Smooth muscle cell (in vitro differentiated cells): ENCODE data around the gene ARHGAP30. TPM values are rescaled to one million over a fixed set of nuclear protein-coding genes. Genes with fewer than 3 reads are reported as not detected.

Source experiments
- DNase-seq: peaks from one replicate; lab custom pipeline; 2025; ENCODE audit not compliant: unreplicated experiment; lab: John Stamatoyannopoulos, UW
- H2AFZ ChIP-seq: fragments of 200-600 bp; sonication (generic); 2 replicates; pipeline ENCODE4 v1.6.0; 2016; ENCODE audit warnings: antibody characterized with exemption, low read depth, mild to moderate bottlenecking
- H3F3A ChIP-seq: fragments of 200-600 bp; sonication (generic); 2 replicates; pipeline ENCODE4 v1.6.0; 2017; ENCODE audit warnings: antibody characterized with exemption, low read depth
- H3K27ac ChIP-seq: fragments of 200-600 bp; sonication (generic); 2 replicates; pipeline ENCODE4 v1.5.1; 2016; ENCODE audit warnings: low read depth, mild to moderate bottlenecking
- H3K27me3 ChIP-seq: fragments of 200-600 bp; sonication (generic); 2 replicates; pipeline ENCODE4 v1.6.1; 2016; ENCODE audit warnings: low read depth, mild to moderate bottlenecking
- H3K36me3 ChIP-seq: fragments of 200-600 bp; sonication (generic); 2 replicates; pipeline ENCODE4 v1.5.1; 2016; ENCODE audit warnings: low read depth
- H3K4me1 ChIP-seq: fragments of 200-600 bp; sonication (generic); 2 replicates; pipeline ENCODE4 v1.5.1; 2016; ENCODE audit warnings: low read depth
- H3K4me2 ChIP-seq: fragments of 200-600 bp; sonication (generic); 2 replicates; pipeline ENCODE4 v1.6.0; 2016; ENCODE audit warnings: mild to moderate bottlenecking
- H3K4me3 ChIP-seq: fragments of 200-600 bp; sonication (generic); 2 replicates; pipeline ENCODE4 v1.5.1; 2016; ENCODE audit warnings: mild to moderate bottlenecking
- H3K79me2 ChIP-seq: fragments of 200-600 bp; sonication (generic); 2 replicates; pipeline ENCODE4 v1.6.0; 2016; ENCODE audit warnings: low read depth, mild to moderate bottlenecking
- H3K9ac ChIP-seq: fragments of 200-600 bp; sonication (generic); 2 replicates; pipeline ENCODE4 v1.6.0; 2016; ENCODE audit warnings: low read depth
- H3K9me3 ChIP-seq: fragments of 200-600 bp; sonication (generic); replicated peaks from 2 replicates; pipeline ENCODE4 v1.5.1; 2016; ENCODE audit warnings: low read depth
- H4K20me1 ChIP-seq: fragments of 200-600 bp; sonication (generic); 2 replicates; pipeline ENCODE4 v1.6.0; 2016; ENCODE audit warnings: low read depth
- CTCF ChIP-seq: fragments of 200-600 bp; sonication (generic); IDR thresholded peaks from 2 replicates; pipeline ENCODE4 v1.5.1; 2017; ENCODE audit warnings: borderline replicate concordance, mild to moderate bottlenecking, antibody characterized with exemption; ENCODE audit not compliant: insufficient read depth, poor library complexity, severe bottlenecking
- WGBS: methylation state at CpG from one replicate; pipeline ENCODE4 v1.1.7; 2016; ENCODE audit warnings: low lambda C conversion rate; 5-methylcytosine and 5-hydroxymethylcytosine counted together
- polyA plus RNA-seq: library from polyadenylated mRNA; unstranded; fragments of >200 nt; fragmentation: Nextera tagmentation; extraction: Ambion mirVana; gene quantifications from 2 replicates; pipeline ENCODE4 v1.2.1, GENCODE V29; 2016
- total RNA-seq: library from RNA; depleted of rRNA; stranded (reverse); fragments of >200 nt; gene quantifications from 2 replicates; pipeline ENCODE4 v1.2.3, GENCODE V29; 2014

The ARHGAP30 gene
- total and polyA plus RNA-seq, 2 experiments from 2014 or later = 0.13 to 1.2 TPM

GRCh38 chr1:161083748-161084596 lies 14.3 kb upstream of the ARHGAP30 start:
- Histone ChIP-seq H4K20me1 (no peaks in the 10 kb centered on the region), H3K4me3 (peak overlapping the region; percentile 8), H3K27ac (peak overlapping the region; percentile 96), H3K79me2 (no peaks in the 10 kb centered on the region), H3K4me1 (peaks cover 34% of the 10 kb centered on the region), H3F3A (peaks cover 31% of the 10 kb centered on the region), H2AFZ (no peak overlapping the region), H3K4me2 (peak overlapping the region; percentile 76), H3K27me3 (no peaks in the 10 kb centered on the region), H3K9me3 (no peaks in the 10 kb centered on the region), H3K36me3 (no peaks in the 10 kb centered on the region), H3K9ac (peak overlapping the region; percentile 85)
- no peak for TF ChIP-seq CTCF
- no peak for DNase-seq
- WGBS = 16% methylated on average over 10 of the region's 10 CpGs

- no peaks in the 10 kb centered on the region for H3K27me3 ChIP-seq
- H2AFZ ChIP-seq = no peak overlapping the region
- H3K36me3 ChIP-seq = no peaks in the 10 kb centered on the region
- no peak overlapping the region for H3K4me3 ChIP-seq
- H3K27ac ChIP-seq = peak overlapping the region; percentile 96
- H4K20me1 ChIP-seq = no peaks in the 10 kb centered on the region
- H3K4me2 ChIP-seq = peak overlapping the region; percentile 76
- H3K79me2 ChIP-seq = no peaks in the 10 kb centered on the region
- no peaks in the 10 kb centered on the region for H3K9me3 ChIP-seq
- peaks cover 31% of the 10 kb centered on the region for H3F3A ChIP-seq
- H3K9ac ChIP-seq = peak overlapping the region; percentile 85
- 18% methylated on average over 7 of the region's 8 CpGs for WGBS
- DNase-seq = peak; percentile 49
- peaks cover 34% of the 10 kb centered on the region for H3K4me1 ChIP-seq
- no peak for TF ChIP-seq CTCF
Observed at GRCh38 chr1:161082996-161083747, 13.5 kb upstream of the ARHGAP30 start.

GRCh38 chr1:161082483-161082882 lies 12.8 kb upstream of the ARHGAP30 start:
- DNase-seq = no peak
- peak overlapping the region; percentile 96 for H3K27ac ChIP-seq
- peaks cover 34% of the 10 kb centered on the region for H3K4me1 ChIP-seq

More at GRCh38 chr1:161082483-161082882, 12.8 kb upstream of the ARHGAP30 start:
- Histone ChIP-seq H3K27me3 (no peaks in the 10 kb centered on the region), H3K36me3 (no peaks in the 10 kb centered on the region), H3F3A (peaks cover 31% of the 10 kb centered on the region), H3K79me2 (no peaks in the 10 kb centered on the region), H3K4me3 (no peak overlapping the region), H3K9ac (peak overlapping the region; percentile 83), H3K4me2 (peak overlapping the region; percentile 42), H3K9me3 (no peaks in the 10 kb centered on the region), H2AFZ (no peak overlapping the region), H4K20me1 (no peaks in the 10 kb centered on the region)
- no peak for TF ChIP-seq CTCF
- WGBS = 83% methylated on average over 2 of the region's 2 CpGs
